ENCODE data around the gene AHCY.

AHCY gene

GRCh38 chr20:34232494-34233087 lies 70.6 kb downstream of the AHCY start:
- TF ChIP-seq, protein P1, sequence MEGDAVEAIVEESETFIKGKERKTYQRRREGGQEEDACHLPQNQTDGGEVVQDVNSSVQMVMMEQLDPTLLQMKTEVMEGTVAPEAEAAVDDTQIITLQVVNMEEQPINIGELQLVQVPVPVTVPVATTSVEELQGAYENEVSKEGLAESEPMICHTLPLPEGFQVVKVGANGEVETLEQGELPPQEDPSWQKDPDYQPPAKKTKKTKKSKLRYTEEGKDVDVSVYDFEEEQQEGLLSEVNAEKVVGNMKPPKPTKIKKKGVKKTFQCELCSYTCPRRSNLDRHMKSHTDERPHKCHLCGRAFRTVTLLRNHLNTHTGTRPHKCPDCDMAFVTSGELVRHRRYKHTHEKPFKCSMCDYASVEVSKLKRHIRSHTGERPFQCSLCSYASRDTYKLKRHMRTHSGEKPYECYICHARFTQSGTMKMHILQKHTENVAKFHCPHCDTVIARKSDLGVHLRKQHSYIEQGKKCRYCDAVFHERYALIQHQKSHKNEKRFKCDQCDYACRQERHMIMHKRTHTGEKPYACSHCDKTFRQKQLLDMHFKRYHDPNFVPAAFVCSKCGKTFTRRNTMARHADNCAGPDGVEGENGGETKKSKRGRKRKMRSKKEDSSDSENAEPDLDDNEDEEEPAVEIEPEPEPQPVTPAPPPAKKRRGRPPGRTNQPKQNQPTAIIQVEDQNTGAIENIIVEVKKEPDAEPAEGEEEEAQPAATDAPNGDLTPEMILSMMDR (IDR thresholded peaks at IDR 0.05; ENCODE audit: borderline replicate concordance, insufficient read depth, low read depth, low read length): no peak
- no peak overlapping the region for H3K4me3 ChIP-seq (ENCODE audit: low read depth, low read length)

- TF ChIP-seq, protein P1 (IDR thresholded peaks at IDR 0.05; ENCODE audit: borderline replicate concordance, insufficient read depth, low read depth, low read length): no peak
- no peak overlapping the region for H3K4me3 ChIP-seq (ENCODE audit: low read depth, low read length)
Measured at GRCh38 chr20:34231634-34232033, 71.5 kb downstream of the AHCY start.

All from GM12875 (cell line).